Esophagus muscularis mucosa (tissue), 4 donors: ENCODE measurements around the gene ITGB6.

Source experiments
- CTCF ChIP-seq, 3 experiments: fragments of 200-600 bp in 2 of 3; fragments of 450-650 bp in 1 of 3; sonication (generic) in 2 of 3; IDR thresholded peaks; one replicate each; pipeline ENCODE4 v1.5.1; 2017 to 2019; ENCODE audit warnings: antibody characterized with exemption in 3 of 3, mild to moderate bottlenecking in 2 of 3, moderate library complexity in 1 of 3
- EP300 ChIP-seq: sonication (generic); formaldehyde crosslinking; IDR thresholded peaks from one replicate; pipeline ENCODE4 v1.6.1; 2017; ENCODE audit warnings: antibody characterized with exemption
- POLR2A ChIP-seq: fragments of 450-650 bp; IDR thresholded peaks from one replicate; pipeline ENCODE4 v1.6.1; 2017; ENCODE audit warnings: antibody characterized with exemption, moderate library complexity, mild to moderate bottlenecking, low read depth
- POLR2AphosphoS5 ChIP-seq, 2 donors: sonication (generic); formaldehyde crosslinking; IDR thresholded peaks; one replicate each; pipeline ENCODE4 v1.6.1; 2017; ENCODE audit warnings: antibody characterized with exemption in 2 of 2

GRCh38 chr2:160108646-160109045 is 91.4 kb downstream of the ITGB6 start:
- no peak for TF ChIP-seq CTCF (IDR thresholded peaks at IDR 0.05)
- no peak for TF ChIP-seq POLR2A
- no peak for TF ChIP-seq EP300
- TF ChIP-seq POLR2AphosphoS5 (IDR thresholded peaks at IDR 0.05), result no peak
